HL-60 (cell line): ENCODE results near the gene ORAI3.

Experiments
- GABPA ChIP-seq: IDR thresholded peaks from 2 replicates; pipeline ENCODE4 v1.6.1; 2012; ENCODE audit warnings: low read depth
- TF ChIP-seq, protein P1 (sequence below): IDR thresholded peaks from one replicate; pipeline ENCODE4 v1.5.1; 2011; ENCODE audit warnings: low read length, control low read depth, inconsistent platforms; ENCODE audit not compliant: insufficient read depth

DNA sequence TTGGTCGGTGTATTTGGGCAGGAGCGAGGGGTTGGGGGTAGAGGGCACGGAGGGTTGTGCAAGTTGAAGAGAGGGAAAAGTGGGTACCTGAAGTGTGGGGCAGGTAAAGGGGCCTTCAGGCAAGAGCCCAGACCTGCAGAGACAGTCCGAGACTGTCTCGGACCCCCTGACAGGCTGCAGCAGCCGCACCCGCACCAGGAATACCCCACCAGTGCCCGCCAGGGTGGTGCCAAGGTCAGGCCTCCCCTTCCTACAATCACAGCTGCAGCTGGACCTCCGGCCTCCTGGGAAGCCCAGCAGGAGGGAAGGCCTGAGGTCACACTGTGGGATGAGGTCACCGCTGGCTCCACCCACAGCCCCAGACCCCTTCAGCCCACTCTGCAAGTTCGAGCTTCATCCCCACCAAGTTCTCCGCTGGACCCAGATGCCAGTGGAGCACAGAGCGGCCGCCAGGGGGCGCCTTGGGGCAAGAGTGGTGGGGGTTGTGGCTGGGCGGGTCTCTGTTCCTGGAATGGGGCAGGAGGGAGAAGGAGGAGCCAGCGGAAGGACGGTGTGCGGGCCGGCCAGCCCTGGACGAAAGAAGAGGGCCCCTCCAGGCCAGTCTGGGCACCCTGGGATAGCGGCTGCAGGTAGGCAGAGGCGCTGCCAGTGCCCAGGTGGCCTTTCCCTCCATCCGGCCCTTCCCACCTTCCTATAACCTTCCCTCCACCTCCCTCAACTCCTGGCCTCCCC is 36.0 kb downstream of the ORAI3 start, which contains the start of gene HSD3B7:
- TF ChIP-seq, protein P1, sequence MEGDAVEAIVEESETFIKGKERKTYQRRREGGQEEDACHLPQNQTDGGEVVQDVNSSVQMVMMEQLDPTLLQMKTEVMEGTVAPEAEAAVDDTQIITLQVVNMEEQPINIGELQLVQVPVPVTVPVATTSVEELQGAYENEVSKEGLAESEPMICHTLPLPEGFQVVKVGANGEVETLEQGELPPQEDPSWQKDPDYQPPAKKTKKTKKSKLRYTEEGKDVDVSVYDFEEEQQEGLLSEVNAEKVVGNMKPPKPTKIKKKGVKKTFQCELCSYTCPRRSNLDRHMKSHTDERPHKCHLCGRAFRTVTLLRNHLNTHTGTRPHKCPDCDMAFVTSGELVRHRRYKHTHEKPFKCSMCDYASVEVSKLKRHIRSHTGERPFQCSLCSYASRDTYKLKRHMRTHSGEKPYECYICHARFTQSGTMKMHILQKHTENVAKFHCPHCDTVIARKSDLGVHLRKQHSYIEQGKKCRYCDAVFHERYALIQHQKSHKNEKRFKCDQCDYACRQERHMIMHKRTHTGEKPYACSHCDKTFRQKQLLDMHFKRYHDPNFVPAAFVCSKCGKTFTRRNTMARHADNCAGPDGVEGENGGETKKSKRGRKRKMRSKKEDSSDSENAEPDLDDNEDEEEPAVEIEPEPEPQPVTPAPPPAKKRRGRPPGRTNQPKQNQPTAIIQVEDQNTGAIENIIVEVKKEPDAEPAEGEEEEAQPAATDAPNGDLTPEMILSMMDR = peak; percentile 78
- TF ChIP-seq GABPA = no peak
